ENCODE measurements around the gene EML1. TPM values are rescaled to one million over a fixed set of nuclear protein-coding genes. Genes with fewer than 3 reads are reported as not detected.

Gene EML1
- total RNA-seq, 2 donors from 2014 or later = 23.6 to 34.6 TPM

- Histone ChIP-seq H3K36me3 (replicated peaks in 1 of 2; ENCODE audit: insufficient read depth in 1 of 2, low read depth in 2 of 2) (peaks cover 0 to 3% of the 10 kb centered on the region in 2 donors), H3K4me1 (peaks cover 42% of the 10 kb centered on the region), H3K9me3 (no peaks in the 10 kb centered on the region), H3K4me3 (no peak overlapping the region), H3K27ac (peak overlapping the region in 2 of 4 donors; percentile 55 to 63), H3K27me3 (no peaks in the 10 kb centered on the region)
- ATAC-seq (peak; percentile 88), DNase-seq (peak in 3 of 4 donors; percentile 37 to 68 (median 55))
- TF ChIP-seq CTCF (IDR thresholded peaks at IDR 0.05) = no peak
- no peak for TF ChIP-seq POLR2A (IDR thresholded peaks at IDR 0.05)
- WGBS, 2 donors = 58 to 63% methylated on average over 24 of the region's 24 CpGs
- intact Hi-C loops (cut with DNase I) = no loop called here
Observed at GRCh38 chr14:99907761-99908652, 114.8 kb downstream of the EML1 start.

- WGBS, 2 donors = 56% methylated on average over 7 of the region's 7 CpGs; no CpG with 5 or more reads in 1 of the 2 donors
- H3K36me3 ChIP-seq (replicated peaks in 1 of 2; ENCODE audit: insufficient read depth in 1 of 2, low read depth in 2 of 2) = no peaks in the 10 kb centered on the region
- no peak for ATAC-seq
Observed at GRCh38 chr14:99908653-99909250, 115.5 kb downstream of the EML1 start.

GRCh38 chr14:99909513-99910064 is 116.4 kb downstream of the EML1 start:
- H3K27ac ChIP-seq = no peak overlapping the region
- no peaks in the 10 kb centered on the region for H3K9me3 ChIP-seq
- TF ChIP-seq POLR2A (IDR thresholded peaks at IDR 0.05) (no peak), CTCF (IDR thresholded peaks at IDR 0.05) (no peak)
- ATAC-seq (no peak), DNase-seq (no peak)
- H3K27me3 ChIP-seq = no peaks in the 10 kb centered on the region
- intact Hi-C loops (cut with DNase I) = no loop called here
- H3K4me1 ChIP-seq = peaks cover 38% of the 10 kb centered on the region
- 88 to 91% methylated on average over 12 of the region's 12 CpGs for WGBS, 2 donors
- no peak overlapping the region for H3K4me3 ChIP-seq
- peaks cover 0 to 2% of the 10 kb centered on the region in 2 donors for H3K36me3 ChIP-seq (replicated peaks in 1 of 2; ENCODE audit: insufficient read depth in 1 of 2, low read depth in 2 of 2)

More at GRCh38 chr14:99908653-99909250, 115.5 kb downstream of the EML1 start:
- intact Hi-C loops (cut with DNase I) = no loop called here
- Histone ChIP-seq H3K27ac (peak overlapping the region in 2 of 4 donors; percentile 55 to 63), H3K27me3 (no peaks in the 10 kb centered on the region), H3K4me3 (no peak overlapping the region), H3K4me1 (peaks cover 42% of the 10 kb centered on the region), H3K9me3 (no peaks in the 10 kb centered on the region)
- no peak for DNase-seq
- TF ChIP-seq CTCF (IDR thresholded peaks at IDR 0.05) (no peak), POLR2A (IDR thresholded peaks at IDR 0.05) (no peak)

GRCh38 chr14:99910337-99911309 is 117.4 kb downstream of the EML1 start:
- TF ChIP-seq POLR2A (IDR thresholded peaks at IDR 0.05) = no peak
- no peak for TF ChIP-seq CTCF (IDR thresholded peaks at IDR 0.05)
- Histone ChIP-seq H3K4me3 (no peak overlapping the region), H3K9me3 (no peaks in the 10 kb centered on the region), H3K27ac (no peak overlapping the region), H3K4me1 (peaks cover 29% of the 10 kb centered on the region), H3K36me3 (replicated peaks in 1 of 2; ENCODE audit: insufficient read depth in 1 of 2, low read depth in 2 of 2) (peaks cover 0 to 4% of the 10 kb centered on the region in 2 donors), H3K27me3 (no peaks in the 10 kb centered on the region)
- intact Hi-C loops (cut with DNase I) = no loop called here
- ATAC-seq (no peak), DNase-seq (no peak)
- WGBS, 2 donors = 91 to 93% methylated on average over 11 of the region's 11 CpGs

All from body of pancreas (tissue), 4 donors.